GM23248 (cell line): ENCODE measurements around the gene KIF4A.

Source experiments
- EZH2 ChIP-seq: fragments of 200-600 bp; sonication (generic); IDR thresholded peaks from 2 replicates; pipeline ENCODE4 v1.6.1; 2018; ENCODE audit warnings: antibody characterized with exemption, mild to moderate bottlenecking; ENCODE audit not compliant: insufficient read depth, poor library complexity, severe bottlenecking
- EZH2phosphoT487 ChIP-seq: fragments of 200-600 bp; sonication (generic); IDR thresholded peaks from 2 replicates; pipeline ENCODE4 v1.6.1; 2018; ENCODE audit warnings: antibody characterized with exemption, moderate library complexity, mild to moderate bottlenecking, low read depth; ENCODE audit not compliant: insufficient read depth

- TF ChIP-seq EZH2 (no peak), EZH2phosphoT487 (no peak)
Observed at GRCh38 chrX:70353514-70353913, 63.6 kb downstream of the KIF4A start.
